ENCODE data around the gene YBX1. TPM values are rescaled to one million over a fixed set of nuclear protein-coding genes. Genes with fewer than 3 reads are reported as not detected.

The YBX1 gene
- total RNA-seq: 289 TPM

GRCh38 chr1:42681741-42682483 lies at the start of gene YBX1:
YBX1 (plus strand) TSS chr1:42682418; CDS start chr1:42682566, 148 bp downstream.

GRCh38 chr1:42657981-42658876 lies 24.0 kb upstream of the YBX1 start, which contains the start of gene PPIH:
PPIH (plus strand) TSS chr1:42658423; CDS start chr1:42658447, 24 bp downstream.

GRCh38 chr1:42739753-42740700 lies 57.8 kb downstream of the YBX1 start, which contains the start of gene CLDN19:
CLDN19 (minus strand) TSS chr1:42740236; CDS start chr1:42740063, 173 bp downstream.

Other genes with a start within 250 kb of the YBX1 start
- gene ZMYND12, start 226.4 kb upstream of the YBX1 start, total RNA-seq: 3.5 TPM
- gene PPCS, start 225.9 kb upstream of the YBX1 start, total RNA-seq: 27.7 TPM
- 16.0 TPM for gene CCDC30, start 219.1 kb upstream of the YBX1 start, total RNA-seq
- 25.9 TPM for gene PPIH, start 24.0 kb upstream of the YBX1 start, total RNA-seq
- 93.1 TPM for gene CLDN19, start 57.8 kb downstream of the YBX1 start, total RNA-seq
- 49.4 TPM for gene P3H1, start 84.6 kb downstream of the YBX1 start, total RNA-seq
- gene C1orf50, start 84.8 kb downstream of the YBX1 start, total RNA-seq: 3.7 TPM
- 0.47 TPM for gene TMEM269, start 102.6 kb downstream of the YBX1 start, total RNA-seq
- gene ERMAP, start 134.7 kb downstream of the YBX1 start, total RNA-seq: 14.5 TPM
- gene SVBP, start 135.0 kb downstream of the YBX1 start, total RNA-seq: 19.0 TPM
- 14.1 TPM for gene ZNF691, start 164.2 kb downstream of the YBX1 start, total RNA-seq

Data from metanephros (tissue), 1 donor.